HG03097 (cell line): ENCODE data around the gene IGFALS.

Experiments used
- ATAC-seq: cut with Tn5 transposase; IDR thresholded peaks from one replicate; pipeline ENCODE4 v1.9.1; 2021; ENCODE audit not compliant: unreplicated experiment, low FRiP score

The IGFALS gene

GRCh38 chr16:1747934-1748333 lies 45.6 kb downstream of the IGFALS start:
- no peak for ATAC-seq

GRCh38 chr16:1746693-1747195 lies 46.8 kb downstream of the IGFALS start:
- no peak for ATAC-seq

GRCh38 chr16:1745900-1746692 lies 47.4 kb downstream of the IGFALS start:
- no peak for ATAC-seq

GRCh38 chr16:1745181-1745899 lies 48.2 kb downstream of the IGFALS start:
- ATAC-seq: no peak

- no peak for ATAC-seq
Measured at GRCh38 chr16:1744338-1744840, 49.1 kb downstream of the IGFALS start.

- no peak for ATAC-seq
Measured at GRCh38 chr16:1743376-1744337, 49.8 kb downstream of the IGFALS start.

GRCh38 chr16:1741553-1742165 lies 51.8 kb downstream of the IGFALS start:
- no peak for ATAC-seq

- ATAC-seq: no peak
Measured at GRCh38 chr16:1740781-1741490, 52.6 kb downstream of the IGFALS start.
